ENCODE data around the gene RBMXL3. TPM values are rescaled to one million over a fixed set of nuclear protein-coding genes. Genes with fewer than 3 reads are reported as not detected.

RBMXL3 gene
- polyA plus RNA-seq, 1 of the 3 experiments (the other 2 are of a cell fraction) = not detected

DNA sequence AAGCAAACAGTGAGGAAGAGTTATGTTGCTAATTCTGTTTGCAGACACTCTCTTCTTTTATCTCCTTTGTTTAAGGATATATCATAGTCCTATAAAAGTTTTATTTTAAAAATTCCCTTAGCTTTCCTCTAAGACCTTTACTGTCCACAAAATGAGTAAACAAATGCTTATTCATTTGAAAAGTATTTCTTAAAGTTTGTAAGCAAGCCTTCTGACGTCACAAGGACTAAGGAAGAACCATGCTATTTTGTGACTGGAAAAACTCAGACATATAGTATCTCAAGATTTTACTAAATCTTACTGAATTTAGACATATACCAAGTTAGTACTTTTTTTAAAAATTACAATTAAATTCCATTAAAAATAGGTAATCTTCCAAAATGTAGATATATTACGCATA, 5.2 kb upstream of the RBMXL3 start:
- DNase-seq = no peak
- H3F3A ChIP-seq (replicated peaks; ENCODE audit: insufficient read depth) = no peaks in the 10 kb centered on the region
- H3K27ac ChIP-seq (ENCODE audit: low read depth in 2 of 2, low read length in 1 of 2) = no peak overlapping the region
- 44% methylated on average over 2 of the region's 2 CpGs for WGBS (ENCODE audit: low lambda C conversion rate)
- H3K27me3 ChIP-seq (ENCODE audit: insufficient read depth) = no peaks in the 10 kb centered on the region
- CTCF ChIA-PET = no interaction called here
- no peaks in the 10 kb centered on the region for H4K20me1 ChIP-seq (ENCODE audit: insufficient read depth)
- H3K36me3 ChIP-seq (replicated peaks in 1 of 2; ENCODE audit: control insufficient read depth in 1 of 2, insufficient read depth in 2 of 2, low read length in 1 of 2) = no peaks in the 10 kb centered on the region
- POLR2A ChIA-PET = no interaction called here
- no peaks in the 10 kb centered on the region for H3K9me2 ChIP-seq
- H3K9ac ChIP-seq = no peak overlapping the region
- H2AFZ ChIP-seq (ENCODE audit: low read depth) = no peak overlapping the region
- no peaks in the 10 kb centered on the region for H3K9me3 ChIP-seq
- H3K79me2 ChIP-seq (ENCODE audit: insufficient read depth) = no peaks in the 10 kb centered on the region
- H3K4me2 ChIP-seq = no peak overlapping the region
- H3K4me1 ChIP-seq (ENCODE audit: control insufficient read depth in 1 of 2, insufficient read depth in 2 of 2, low read depth in 1 of 2, low read length in 1 of 2) = no peaks in the 10 kb centered on the region
- no peak for TF ChIP-seq MXI1 (IDR thresholded peaks at IDR 0.05; ENCODE audit: low read depth, low read length)
- TF ChIP-seq, protein P1, sequence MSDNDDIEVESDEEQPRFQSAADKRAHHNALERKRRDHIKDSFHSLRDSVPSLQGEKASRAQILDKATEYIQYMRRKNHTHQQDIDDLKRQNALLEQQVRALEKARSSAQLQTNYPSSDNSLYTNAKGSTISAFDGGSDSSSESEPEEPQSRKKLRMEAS (IDR thresholded peaks at IDR 0.05; ENCODE audit: low read depth) = no peak
- TF ChIP-seq GATA2 (CRISPR knock-in tag; IDR thresholded peaks at IDR 0.05) = no peak
- TF ChIP-seq FOSL2 (IDR thresholded peaks at IDR 0.05; ENCODE audit: borderline replicate concordance, low read depth) = no peak
- TF ChIP-seq, protein P2, sequence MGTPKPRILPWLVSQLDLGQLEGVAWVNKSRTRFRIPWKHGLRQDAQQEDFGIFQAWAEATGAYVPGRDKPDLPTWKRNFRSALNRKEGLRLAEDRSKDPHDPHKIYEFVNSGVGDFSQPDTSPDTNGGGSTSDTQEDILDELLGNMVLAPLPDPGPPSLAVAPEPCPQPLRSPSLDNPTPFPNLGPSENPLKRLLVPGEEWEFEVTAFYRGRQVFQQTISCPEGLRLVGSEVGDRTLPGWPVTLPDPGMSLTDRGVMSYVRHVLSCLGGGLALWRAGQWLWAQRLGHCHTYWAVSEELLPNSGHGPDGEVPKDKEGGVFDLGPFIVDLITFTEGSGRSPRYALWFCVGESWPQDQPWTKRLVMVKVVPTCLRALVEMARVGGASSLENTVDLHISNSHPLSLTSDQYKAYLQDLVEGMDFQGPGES (IDR thresholded peaks at IDR 0.05; ENCODE audit: low read depth, low read length) = no peak
- TF ChIP-seq, protein P3, sequence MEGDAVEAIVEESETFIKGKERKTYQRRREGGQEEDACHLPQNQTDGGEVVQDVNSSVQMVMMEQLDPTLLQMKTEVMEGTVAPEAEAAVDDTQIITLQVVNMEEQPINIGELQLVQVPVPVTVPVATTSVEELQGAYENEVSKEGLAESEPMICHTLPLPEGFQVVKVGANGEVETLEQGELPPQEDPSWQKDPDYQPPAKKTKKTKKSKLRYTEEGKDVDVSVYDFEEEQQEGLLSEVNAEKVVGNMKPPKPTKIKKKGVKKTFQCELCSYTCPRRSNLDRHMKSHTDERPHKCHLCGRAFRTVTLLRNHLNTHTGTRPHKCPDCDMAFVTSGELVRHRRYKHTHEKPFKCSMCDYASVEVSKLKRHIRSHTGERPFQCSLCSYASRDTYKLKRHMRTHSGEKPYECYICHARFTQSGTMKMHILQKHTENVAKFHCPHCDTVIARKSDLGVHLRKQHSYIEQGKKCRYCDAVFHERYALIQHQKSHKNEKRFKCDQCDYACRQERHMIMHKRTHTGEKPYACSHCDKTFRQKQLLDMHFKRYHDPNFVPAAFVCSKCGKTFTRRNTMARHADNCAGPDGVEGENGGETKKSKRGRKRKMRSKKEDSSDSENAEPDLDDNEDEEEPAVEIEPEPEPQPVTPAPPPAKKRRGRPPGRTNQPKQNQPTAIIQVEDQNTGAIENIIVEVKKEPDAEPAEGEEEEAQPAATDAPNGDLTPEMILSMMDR (IDR thresholded peaks at IDR 0.05) = no peak
- no peak for TF ChIP-seq NRF1 (IDR thresholded peaks at IDR 0.05; ENCODE audit: low read depth, low read length)
- no peak for TF ChIP-seq YY1 (IDR thresholded peaks at IDR 0.05; ENCODE audit: low read depth)
- no peak for TF ChIP-seq SMC3 (IDR thresholded peaks at IDR 0.05; ENCODE audit: low read depth, low read length)
- TF ChIP-seq, protein P4, sequence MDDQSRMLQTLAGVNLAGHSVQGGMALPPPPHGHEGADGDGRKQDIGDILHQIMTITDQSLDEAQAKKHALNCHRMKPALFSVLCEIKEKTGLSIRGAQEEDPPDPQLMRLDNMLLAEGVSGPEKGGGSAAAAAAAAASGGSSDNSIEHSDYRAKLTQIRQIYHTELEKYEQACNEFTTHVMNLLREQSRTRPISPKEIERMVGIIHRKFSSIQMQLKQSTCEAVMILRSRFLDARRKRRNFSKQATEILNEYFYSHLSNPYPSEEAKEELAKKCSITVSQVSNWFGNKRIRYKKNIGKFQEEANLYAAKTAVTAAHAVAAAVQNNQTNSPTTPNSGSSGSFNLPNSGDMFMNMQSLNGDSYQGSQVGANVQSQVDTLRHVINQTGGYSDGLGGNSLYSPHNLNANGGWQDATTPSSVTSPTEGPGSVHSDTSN (IDR thresholded peaks at IDR 0.05) = no peak
- no peak for TF ChIP-seq NFIC (IDR thresholded peaks at IDR 0.05; ENCODE audit: borderline replicate concordance)
- no peak for TF ChIP-seq TEAD4 (IDR thresholded peaks at IDR 0.05; ENCODE audit: borderline replicate concordance, insufficient read depth)
- TF ChIP-seq RXRA (IDR thresholded peaks at IDR 0.05; ENCODE audit: borderline replicate concordance, low read depth) = no peak
- no peak for TF ChIP-seq POLR2AphosphoS5 (IDR thresholded peaks at IDR 0.05; ENCODE audit: low read depth, low read length)
- TF ChIP-seq RFX5 (IDR thresholded peaks at IDR 0.05; ENCODE audit: low read length) = no peak
- TF ChIP-seq EZH2phosphoT487 (IDR thresholded peaks at IDR 0.05; ENCODE audit: borderline replicate concordance, low read depth) = no peak
- no peak overlapping the region for H3K4me3 ChIP-seq (ENCODE audit: low read depth in 2 of 2, low read length in 1 of 2)

Measured in SK-N-SH (cell line).